NCI-H526 treated with DMSO at 0.1 percent for 48 hours (cell line): Measurements from ENCODE around the gene IGFBP2.

ENCODE experiments used
- DNase-seq: peaks from one replicate; lab custom pipeline; 2025; lab: John Stamatoyannopoulos, UW

The IGFBP2 gene

DNA sequence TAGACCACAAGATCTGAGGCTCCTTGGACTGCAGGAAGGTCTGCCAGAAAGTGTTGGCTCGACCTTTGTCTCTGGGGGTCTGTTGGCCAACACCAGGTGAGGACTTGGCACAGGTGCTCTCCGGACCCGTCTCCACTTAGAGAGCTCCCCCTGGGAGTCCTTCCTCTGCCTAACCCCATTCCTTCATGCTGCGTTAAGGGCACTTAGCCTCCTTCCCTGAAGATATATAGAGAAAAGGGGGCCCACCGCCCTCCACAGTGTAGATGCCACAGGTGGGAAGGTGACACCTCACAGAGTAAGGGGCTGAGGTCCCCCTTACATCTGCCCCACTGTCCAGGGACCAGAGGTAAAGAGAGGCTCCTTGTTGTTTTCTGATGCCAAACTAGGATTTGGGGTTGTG, 53.9 kb downstream of the IGFBP2 start:
- DNase-seq, result no peak

- no peak for DNase-seq
Observed at GRCh38 chr2:216687646-216688045, 54.4 kb downstream of the IGFBP2 start.

DNA sequence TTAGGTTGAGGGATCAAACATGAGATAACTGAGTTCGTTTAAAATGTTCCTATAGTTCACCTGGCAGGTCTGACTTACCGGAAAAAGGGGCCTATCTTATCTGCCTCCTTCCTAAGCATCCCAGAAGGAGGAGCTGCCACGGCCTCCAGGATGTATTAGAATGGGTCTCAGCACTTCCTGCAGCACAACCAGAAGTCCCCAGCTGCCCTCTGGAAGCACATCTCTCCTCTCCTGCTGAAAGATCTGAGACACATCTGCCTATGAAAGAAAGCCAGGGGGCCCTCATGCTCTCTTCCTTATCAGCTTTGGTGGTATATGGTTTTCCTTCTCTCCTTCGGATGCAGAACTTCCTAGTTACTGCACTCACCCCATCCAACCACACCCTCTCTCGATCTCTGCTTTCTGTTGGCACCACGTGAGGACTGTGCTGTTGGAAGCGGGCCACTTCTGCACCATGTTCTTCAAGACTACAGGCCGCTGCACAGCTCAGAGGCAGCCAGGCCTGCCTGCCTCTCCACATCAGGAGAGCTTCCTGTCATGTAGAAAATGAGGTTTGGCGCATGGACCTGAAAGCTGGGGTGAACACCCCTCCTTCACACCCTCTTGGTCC, 55.6 kb downstream of the IGFBP2 start:
- no peak for DNase-seq

- no peak for DNase-seq
Observed at GRCh38 chr2:216689397-216689796, 56.2 kb downstream of the IGFBP2 start.

DNA sequence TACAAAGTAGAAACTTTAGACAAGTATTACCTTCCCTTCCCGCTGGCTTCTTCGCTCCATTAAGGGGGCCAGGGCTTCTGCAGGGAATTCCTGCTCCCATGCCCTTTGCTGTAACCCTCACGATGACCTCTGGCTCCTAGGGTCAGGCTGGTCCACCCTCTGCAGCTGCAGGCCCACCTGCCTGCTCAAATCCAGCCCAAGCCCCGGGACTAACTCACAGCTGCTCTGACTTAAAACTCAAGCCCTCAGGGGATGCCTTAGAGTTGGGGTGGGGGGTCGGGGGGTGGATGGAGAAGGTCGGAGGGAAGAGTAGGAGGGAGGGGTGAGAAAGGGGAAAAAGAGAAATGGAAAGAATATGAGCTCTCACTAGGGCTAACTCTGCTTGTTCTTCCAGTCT, 57.2 kb downstream of the IGFBP2 start:
- no peak for DNase-seq

GRCh38 chr2:216690853-216691741, 57.9 kb downstream of the IGFBP2 start:
- peak; percentile 66 for DNase-seq

GRCh38 chr2:216692636-216693413, 59.6 kb downstream of the IGFBP2 start:
- peak; percentile 35 for DNase-seq

- no peak for DNase-seq
Observed at GRCh38 chr2:216693414-216694080, 60.3 kb downstream of the IGFBP2 start.

- DNase-seq, result peak; percentile 48
Observed at GRCh38 chr2:216694082-216694825, 61.0 kb downstream of the IGFBP2 start.

DNA sequence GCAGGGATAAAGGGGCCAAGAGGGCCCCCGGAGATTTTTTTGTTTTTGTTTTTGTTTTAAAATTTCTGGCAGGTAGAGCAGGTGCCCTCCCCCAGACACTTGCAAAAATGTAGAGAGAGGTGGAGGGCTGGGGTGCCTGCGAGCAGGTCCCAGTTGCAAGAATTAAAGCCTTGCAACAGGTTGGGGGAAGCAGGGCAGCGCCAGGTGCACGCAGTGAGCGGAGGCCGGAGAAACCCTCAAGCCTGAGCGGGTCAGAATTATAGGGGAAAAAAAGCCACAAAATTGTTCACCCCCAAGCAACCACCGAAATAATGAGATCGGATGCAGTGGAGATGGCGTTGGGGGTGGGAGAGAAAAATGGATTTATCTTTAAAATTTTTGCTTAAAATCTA, 61.6 kb downstream of the IGFBP2 start:
- DNase-seq, result no peak

DNA sequence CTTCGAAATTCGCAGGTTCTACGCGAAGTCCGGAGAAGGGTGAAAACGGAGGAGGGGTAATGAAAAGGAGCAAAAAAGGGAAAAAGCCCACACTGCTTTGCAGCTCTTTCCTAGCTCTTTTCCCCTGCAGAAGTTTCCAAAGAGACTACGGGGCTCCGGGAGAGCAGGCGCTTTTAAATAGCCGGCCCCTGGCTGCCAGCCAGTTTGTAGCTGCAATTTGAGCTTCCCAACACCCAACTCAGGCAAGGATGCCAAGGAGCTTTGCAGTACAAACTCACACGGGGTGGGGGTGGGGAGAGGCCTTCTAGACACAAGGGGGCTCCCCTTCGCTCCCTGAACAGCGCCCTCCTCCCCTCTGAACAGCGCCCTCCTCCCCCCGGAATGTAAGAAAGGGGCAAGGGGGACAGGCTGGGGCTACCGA, 62.2 kb downstream of the IGFBP2 start, which contains the start of gene IGFBP5:
Gene IGFBP5, minus strand, starts transcription at position 149 of the 421 bp plus-strand sequence. CDS start 774 bp downstream, outside the sequence.
- DNase-seq, result no peak

DNA sequence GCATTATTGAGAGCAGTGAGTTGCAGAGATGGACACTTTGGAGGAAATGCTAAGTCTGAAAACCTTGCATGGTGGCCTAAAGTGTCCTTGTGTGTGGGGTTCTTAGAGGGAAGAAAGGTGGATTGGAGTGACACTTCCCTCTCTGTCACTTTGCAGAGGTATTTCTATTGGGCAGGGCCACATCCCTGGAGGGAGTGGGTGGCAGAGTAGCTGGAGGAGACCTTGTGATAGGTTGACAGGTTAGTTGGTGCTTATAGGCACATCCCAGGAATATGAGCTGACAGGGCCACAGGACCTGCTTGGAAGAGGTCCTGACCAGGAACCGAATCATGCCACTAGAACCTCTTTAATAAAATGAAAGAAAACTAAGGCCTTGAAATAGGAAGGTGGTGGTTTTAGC, 63.1 kb downstream of the IGFBP2 start:
- DNase-seq, result no peak

DNA sequence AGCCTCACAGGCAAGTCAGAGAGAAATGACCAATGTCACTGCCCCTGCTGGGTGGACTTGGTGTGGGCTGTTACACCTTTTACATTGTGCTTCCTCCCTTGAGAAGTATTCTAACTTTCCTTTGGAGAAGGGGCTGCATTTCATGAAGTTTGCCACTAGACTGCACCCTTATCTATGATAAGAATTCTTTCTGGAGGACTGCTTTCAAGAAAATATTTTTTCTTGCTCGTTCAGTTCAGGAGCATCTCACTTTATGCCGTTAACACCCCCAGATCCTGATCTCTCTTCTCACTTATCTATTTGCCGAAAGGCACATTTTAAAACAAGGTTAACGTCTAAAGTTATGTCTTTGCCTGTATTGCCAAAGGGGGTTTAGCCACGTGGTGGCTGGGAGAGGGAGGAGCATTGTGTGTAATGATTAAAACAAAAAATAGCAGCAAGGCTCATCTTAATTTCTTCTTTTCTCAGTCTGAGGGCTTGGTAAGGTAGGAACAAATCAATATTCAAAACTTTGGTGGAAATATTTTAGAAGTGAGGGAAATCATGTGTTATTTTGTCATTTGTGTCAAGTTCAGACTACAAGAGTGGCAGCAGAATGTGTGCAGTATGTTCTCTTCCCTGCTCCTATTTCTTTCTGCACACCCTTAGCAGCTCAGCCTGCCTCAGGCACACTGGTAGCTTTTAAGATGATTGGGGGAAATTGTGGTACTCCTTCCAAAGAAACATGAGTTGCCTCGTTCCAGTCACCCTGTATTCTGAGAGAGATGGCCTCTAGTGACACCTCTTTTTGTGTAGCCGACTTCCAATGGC, 63.7 kb downstream of the IGFBP2 start:
- peak; percentile 11 for DNase-seq

DNA sequence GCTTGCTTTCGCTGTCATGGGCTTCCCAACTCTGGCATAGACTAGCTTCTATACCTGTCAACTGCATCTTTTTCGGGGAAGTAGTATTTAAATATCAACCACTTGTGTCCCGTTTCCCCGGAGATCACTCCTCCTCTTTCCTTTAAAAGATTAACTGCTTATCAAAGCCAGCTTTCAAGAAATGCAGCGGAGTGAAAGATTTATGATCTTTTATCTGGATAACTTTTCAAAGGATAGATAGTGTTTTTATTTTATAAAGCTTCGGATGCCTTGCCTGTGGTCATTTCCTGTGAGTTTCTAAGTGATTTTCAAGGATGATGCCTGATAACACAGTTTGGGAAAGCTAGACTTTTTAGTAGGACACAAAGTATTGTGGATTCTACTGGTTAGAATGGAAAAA, 65.1 kb downstream of the IGFBP2 start:
- DNase-seq, result no peak

- DNase-seq, result peak; percentile 66
Observed at GRCh38 chr2:216698895-216699294, 65.7 kb downstream of the IGFBP2 start.

- DNase-seq, result no peak
Observed at GRCh38 chr2:216700088-216700567, 66.9 kb downstream of the IGFBP2 start.

DNA sequence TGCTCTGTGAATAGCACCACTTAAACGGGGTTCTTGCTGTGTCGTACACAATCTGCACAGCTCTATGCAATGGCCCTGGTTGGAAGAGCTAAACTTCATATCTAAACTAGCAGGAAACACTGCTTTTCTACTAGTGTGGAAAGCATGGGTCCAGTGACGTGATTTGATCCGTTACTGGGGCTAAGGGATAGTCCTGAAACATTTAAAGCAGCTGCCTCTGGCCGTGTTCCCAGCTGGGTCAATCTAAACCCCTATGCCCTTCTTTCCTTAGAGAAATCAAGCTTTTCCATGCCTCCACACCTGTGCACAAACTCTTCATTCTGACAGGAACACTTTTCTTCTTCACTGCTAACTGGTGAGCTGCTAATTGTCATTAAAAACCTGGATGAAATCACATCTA, 67.6 kb downstream of the IGFBP2 start:
- DNase-seq, result no peak

DNA sequence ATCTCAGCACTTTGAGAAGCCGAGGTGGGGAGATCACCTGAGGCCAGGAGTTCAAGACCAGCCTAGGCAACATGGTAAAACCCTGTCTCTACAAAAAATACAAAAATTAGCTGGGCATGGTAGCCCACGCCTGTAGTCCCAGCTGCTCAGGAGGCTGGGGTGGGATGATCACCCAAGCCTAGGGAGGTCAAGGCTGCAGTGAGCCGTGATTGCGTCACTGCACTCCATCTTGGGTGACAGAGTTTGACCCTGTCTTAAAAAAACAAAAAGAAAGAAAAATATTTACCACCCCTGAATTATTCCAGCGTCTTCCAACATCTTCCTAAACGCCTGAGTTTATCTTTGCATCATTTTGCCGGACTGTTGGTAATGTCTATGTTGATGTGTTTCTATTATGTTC, 68.3 kb downstream of the IGFBP2 start:
- no peak for DNase-seq

DNA sequence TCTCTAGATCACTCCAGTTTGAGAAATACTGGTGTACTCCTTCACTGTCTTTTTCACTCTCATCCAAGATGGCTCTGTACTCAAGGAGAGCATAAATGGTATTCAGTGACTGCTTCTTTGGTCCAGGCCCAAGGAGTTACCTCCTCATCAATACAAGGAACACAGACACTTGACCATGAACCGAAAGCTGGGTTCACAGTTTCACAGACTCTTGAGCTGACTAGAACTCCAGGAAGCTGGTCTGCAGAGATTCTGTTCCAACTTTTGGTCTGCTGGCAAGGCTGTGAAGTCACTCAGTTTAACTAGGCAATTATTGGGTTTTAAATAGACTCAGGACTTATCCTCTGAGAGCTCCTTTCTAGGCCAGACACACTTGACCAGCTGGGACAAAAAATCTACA, 69.5 kb downstream of the IGFBP2 start:
- no peak for DNase-seq

GRCh38 chr2:216710551-216711301, 77.5 kb downstream of the IGFBP2 start:
- no peak for DNase-seq
